IPS DF 4.7 (cell line): ENCODE results near the gene NELFE.
"Not testable (repeated sequence)": the region's sequence is repeated elsewhere in the genome, so short reads cannot be mapped to it uniquely, and the experiment has no call there.

Experiments used
- DNase-seq: peaks from one replicate; pipeline ENCODE4 v3.0.0-alpha.2; 2013; ENCODE audit warnings: low spot score; ENCODE audit errors: extremely low read depth

NELFE gene, protein sequence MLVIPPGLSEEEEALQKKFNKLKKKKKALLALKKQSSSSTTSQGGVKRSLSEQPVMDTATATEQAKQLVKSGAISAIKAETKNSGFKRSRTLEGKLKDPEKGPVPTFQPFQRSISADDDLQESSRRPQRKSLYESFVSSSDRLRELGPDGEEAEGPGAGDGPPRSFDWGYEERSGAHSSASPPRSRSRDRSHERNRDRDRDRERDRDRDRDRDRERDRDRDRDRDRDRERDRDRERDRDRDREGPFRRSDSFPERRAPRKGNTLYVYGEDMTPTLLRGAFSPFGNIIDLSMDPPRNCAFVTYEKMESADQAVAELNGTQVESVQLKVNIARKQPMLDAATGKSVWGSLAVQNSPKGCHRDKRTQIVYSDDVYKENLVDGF

DNA sequence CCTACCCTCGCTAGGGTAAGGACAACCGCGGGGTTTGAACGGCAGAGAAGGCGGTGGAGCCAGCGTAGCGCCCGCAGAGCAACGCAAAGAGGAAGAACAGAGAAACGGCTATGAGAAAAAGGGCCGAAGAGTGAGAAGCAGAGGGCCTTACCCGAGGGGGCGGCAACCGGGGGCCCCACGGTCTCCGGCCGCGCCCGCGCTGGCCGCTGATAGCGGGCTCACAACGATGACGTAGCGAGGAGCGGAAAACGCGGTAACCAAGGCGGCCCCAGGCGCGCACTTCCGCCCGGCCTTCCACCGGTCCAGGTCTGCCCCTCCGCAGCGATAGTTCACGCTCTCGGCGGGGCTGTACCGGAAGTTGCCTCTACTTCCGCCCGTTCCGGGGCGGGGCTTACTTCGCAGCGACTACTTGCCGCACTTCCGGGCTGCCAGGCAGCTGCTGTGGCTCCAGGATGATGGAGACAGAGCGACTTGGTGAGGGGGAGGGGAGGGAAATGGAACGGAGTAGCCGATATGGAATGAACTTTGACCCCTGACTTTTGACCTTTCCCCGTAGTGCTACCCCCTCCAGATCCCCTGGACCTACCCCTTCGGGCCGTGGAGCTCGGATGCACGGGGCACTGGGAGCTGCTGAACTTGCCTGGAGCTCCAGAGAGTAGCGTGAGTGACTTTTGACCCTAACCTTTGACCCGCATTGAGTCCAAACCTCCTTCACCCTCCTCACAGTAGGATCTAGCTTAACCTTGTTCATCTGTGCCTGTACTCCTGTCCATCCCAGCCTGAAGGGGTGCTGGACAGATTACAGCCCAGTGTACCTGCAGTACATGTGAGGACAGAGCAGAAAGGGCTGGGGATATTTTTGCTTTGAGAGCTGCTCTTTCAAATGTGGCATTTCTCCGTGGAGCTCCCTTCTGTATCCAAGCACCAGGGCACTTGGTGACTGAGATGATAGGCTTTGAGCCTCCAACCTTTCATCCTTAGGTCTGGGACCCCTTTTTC is at the start of gene NELFE, which contains the start of gene SKIC2:
Gene NELFE (minus strand): TSS at position 231 of the 999 bp plus-strand sequence. CDS start 525 bp downstream, outside the sequence.
Gene SKIC2 (plus strand): TSS at position 435 of the 999 bp plus-strand sequence. CDS start 18 bp downstream, at position 453.
- DNase-seq = peak; percentile 91

DNA sequence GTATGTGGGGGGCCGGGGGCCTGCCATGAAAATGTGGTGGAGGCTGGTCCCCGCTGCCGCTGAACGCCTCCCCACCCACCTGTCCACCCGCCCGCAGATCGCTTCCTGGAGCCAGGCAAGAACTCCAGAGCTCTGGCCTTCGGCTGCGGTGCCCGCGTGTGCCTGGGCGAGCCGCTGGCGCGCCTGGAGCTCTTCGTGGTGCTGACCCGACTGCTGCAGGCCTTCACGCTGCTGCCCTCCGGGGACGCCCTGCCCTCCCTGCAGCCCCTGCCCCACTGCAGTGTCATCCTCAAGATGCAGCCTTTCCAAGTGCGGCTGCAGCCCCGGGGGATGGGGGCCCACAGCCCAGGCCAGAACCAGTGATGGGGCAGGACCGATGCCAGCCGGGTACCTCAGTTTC is 49.3 kb upstream of the NELFE start:
- DNase-seq = not testable (repeated sequence)

DNA sequence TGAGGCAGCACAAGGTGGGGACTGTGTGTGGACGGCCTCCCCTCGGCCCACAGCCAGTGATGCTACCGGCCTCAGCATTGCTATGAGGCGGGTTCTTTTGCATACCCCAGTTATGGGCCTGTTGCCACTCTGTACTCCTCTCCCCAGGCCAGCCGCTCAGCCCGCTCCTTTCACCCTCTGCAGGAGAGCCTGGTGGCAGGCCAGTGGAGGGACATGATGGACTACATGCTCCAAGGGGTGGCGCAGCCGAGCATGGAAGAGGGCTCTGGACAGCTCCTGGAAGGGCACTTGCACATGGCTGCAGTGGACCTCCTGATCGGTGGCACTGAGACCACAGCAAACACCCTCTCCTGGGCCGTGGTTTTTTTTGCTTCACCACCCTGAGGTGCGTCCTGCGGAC is 48.3 kb upstream of the NELFE start:
- not testable (repeated sequence) for DNase-seq

DNA sequence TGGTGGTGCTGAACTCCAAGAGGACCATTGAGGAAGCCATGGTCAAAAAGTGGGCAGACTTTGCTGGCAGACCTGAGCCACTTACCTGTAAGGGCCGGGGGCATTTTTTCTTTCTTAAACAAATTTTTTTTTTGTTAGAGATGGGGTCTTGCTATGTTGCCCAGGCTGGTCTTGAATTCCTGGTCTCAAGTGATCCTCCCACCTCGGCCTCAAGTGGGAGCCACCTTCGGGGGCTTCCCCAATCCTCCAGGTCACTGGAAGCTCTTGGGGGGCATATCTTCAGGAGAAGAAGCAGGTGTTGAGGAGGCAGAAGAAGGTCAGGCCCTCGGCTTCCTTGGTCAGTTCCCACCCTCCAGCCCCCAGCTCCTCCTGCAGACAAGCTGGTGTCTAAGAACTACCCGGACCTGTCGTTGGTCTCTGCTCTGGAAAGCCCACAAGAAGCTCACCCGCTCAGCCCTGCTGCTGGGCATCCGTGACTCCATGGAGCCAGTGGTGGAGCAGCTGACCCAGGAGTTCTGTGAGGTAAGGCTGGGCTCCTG is 47.3 kb upstream of the NELFE start:
- not testable (repeated sequence) for DNase-seq

DNA sequence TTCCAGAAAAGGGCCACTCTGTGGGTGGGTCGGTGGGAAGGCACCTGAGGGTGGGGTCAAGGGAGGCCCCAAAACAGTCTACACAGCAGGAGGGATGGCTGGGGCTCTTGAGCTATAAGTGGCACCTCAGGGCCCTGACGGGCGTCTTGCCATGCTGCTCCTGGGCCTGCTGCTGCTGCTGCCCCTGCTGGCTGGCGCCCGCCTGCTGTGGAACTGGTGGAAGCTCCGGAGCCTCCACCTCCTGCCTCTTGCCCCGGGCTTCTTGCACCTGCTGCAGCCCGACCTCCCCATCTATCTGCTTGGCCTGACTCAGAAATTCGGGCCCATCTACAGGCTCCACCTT is 46.7 kb upstream of the NELFE start:
- DNase-seq = not testable (repeated sequence)

DNA sequence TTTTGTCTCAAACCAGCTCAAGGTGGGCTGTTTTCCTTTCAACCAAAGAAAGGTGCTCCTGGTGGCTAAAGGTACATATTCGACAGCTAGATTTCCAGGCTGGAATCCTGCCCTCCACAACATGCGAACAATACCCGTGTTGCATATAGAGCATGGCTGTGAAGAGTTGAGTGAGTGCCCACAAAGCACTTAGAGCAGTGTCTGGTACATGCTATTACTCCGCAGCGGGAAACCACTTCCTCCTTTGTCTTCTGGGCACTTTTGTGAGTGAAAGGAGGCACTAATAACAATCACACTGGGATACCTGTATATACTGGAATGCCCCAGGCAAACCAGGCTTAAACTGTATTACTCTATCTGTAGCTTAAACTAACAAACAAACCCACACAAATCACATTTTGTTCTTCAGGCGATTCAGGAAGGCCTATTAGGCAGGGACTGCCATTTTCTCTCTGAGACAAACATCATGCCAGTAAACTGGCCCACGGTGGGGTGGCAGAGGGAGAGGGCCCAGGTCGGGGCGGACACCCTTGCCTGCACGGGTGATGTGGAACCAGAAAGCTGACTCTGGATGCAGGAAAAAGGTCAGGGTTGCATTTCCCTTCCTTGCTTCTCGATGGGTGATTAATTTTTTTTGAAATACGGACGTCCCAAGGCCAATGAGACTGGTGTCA is 46.2 kb upstream of the NELFE start:
- DNase-seq = not testable (repeated sequence)

DNA sequence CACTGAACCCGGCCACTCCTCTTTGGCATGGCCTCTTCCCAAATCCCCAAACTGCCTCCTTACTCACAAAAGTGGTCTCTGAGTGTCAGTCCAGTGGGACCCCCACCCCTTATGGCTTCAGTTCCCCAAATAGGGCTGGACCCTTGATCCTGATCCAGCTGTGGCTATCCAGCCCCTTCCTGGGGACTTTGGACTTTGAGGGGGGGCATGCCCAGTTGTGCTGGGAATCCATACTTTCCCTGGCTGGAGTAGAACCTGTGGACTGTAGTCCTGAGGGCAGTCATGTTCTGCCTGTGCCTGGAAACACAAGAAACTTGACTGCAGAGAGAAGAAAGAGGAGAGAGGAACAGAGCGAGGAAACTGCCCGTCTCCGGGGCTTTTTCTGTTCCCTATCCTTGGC is 45.6 kb upstream of the NELFE start:
- DNase-seq = not testable (repeated sequence)

DNA sequence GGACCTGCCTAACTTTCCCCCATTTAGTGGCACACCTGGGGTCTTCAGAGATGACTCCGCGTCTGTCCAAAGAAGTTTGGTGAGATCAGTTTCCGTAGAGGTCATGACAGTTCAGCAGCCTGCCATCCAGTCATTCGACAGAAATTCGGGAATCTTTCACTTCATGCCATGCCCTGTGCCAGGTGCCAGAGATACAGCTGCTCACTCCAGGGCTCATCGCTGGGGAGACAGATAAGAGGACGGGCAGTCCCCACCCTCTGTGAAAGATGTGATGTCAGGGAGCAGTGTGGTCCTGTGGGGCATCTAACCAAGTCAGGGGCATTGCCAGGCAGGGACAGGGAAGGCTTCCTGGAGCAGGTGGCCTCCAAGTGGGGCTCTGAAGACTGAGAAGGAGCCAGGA is 44.5 kb upstream of the NELFE start:
- DNase-seq = not testable (repeated sequence)

DNA sequence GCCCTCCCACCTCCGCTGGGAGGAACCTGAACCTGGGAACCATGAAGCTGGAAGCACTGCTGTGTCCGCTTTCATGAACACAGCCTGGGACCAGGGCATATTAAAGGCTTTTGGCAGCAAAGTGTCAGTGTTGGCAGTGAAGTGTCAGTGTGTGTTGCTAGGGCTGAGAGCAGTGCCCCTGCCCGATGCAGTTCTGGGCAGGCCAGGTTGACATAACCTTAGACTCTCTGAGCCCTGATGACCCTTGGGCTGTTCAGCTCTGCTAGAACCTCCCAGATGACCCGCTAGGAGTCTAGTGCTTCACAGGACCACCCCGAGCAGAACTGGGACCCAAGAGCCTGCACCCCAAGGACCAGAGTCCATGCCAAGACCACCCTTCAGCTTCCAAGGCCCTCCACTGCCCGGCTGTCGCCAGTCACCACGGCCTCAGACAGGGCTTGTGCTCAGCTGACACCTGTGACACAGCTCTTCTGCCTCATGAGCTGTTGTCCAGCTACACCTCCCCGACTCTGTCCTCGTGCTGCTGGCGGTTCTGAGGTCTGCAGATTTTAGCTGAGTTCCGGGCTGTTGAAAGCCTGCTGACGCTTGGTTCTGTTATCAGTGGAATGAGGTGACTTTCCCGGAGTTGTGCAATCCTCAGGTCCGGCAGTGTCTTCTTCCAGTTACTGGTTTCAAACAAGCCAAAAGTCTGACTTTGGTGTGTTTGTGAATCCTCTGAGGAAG is 43.9 kb upstream of the NELFE start:
- not testable (repeated sequence) for DNase-seq

DNA sequence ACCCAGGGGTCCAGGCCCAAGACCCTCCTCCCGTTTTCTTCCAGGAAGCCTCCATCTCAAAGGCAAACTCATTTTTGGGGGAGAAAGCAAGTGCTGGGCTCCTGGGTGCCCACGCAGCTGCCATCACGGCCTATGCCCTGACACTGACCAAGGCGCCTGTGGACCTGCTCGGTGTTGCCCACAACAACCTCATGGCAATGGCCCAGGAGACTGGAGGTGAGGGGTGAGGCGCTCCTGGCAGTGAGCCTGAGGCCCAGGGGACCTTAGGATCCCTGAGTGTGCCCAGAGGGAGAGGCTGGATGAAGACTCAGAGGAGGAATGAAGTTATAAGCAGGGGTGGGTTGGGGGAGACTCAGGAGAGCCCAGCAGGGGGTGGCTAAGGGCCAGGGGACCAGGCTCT is 37.6 kb upstream of the NELFE start:
- not testable (repeated sequence) for DNase-seq

DNA sequence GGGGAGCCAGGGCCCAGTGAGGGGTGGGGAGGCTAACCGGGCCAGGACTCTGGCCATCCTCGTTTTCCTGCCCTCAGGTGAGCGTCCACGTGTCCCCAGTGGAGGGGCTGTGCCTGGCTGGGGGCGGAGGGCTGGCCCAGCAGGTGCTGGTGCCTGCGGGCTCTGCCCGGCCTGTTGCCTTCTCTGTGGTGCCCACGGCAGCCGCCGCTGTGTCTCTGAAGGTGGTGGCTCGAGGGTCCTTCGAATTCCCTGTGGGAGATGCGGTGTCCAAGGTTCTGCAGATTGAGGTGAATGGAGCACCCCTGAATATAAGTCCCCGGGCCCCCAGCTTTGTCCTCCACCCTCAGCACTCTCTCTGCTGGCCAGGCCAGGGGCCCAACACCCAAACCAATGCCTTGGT is 35.6 kb upstream of the NELFE start:
- not testable (repeated sequence) for DNase-seq

DNA sequence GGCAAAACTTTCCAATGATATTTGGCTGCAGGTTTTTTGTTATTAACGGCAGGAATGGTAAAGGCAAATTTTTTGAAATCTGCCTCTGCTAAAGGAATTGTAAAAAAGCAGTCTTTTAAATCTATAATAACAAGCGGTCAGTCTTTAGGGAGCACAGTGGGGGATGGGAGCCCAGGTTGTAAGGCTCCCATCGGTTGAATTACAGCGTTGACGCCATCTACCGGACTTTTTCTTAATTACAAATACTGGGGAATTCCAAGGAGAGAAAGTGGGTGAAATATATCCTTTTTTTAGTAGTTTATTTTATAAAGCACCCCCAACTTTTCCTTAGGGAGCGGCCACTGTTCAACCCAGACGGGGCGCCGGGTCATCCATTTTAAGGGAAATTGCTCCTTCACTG is 30.6 kb upstream of the NELFE start:
- DNase-seq = not testable (repeated sequence)

DNA sequence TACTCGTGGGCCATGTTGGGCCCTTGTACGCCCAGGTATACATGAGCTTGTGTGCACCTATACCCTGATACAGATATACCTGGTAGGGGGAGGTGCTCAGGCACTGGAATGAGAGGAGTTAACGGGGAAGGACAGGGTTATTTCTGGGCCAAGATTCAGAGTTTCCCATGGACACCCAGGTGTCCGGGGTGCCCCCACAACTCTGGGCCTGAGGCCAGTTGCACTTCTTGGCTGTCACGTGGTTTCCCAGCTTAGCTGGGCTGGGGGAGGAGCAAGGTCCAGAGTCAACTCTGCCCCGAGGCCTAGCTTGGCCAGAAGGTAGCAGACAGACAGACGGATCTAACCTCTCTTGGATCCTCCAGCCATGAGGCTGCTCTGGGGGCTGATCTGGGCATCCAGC is 23.0 kb upstream of the NELFE start, which contains the start of gene C4A:
Gene C4A (plus strand): TSS at position 314 of the 400 bp plus-strand sequence. CDS start 51 bp downstream, at position 365.
- not testable (repeated sequence) for DNase-seq

DNA sequence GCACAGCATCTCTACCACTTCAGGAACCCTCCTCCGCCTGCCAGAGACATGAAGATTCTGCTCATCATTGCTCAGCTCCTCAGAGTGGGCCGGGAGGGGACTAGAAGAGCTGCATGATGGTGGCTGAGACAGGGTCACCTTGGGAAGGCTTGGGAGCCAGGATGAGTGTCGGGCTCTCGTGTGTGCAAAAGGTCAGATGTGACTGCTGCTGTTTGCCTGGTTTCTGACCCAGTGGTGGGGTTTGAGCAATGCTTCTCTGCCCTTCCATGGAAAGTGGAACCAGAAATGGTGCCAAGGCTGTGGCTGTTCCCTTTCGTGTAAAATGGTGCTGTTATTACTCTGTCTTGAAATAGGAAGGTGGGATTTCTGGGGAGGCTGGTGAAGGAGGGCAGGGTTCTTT is 22.2 kb upstream of the NELFE start:
- not testable (repeated sequence) for DNase-seq

DNA sequence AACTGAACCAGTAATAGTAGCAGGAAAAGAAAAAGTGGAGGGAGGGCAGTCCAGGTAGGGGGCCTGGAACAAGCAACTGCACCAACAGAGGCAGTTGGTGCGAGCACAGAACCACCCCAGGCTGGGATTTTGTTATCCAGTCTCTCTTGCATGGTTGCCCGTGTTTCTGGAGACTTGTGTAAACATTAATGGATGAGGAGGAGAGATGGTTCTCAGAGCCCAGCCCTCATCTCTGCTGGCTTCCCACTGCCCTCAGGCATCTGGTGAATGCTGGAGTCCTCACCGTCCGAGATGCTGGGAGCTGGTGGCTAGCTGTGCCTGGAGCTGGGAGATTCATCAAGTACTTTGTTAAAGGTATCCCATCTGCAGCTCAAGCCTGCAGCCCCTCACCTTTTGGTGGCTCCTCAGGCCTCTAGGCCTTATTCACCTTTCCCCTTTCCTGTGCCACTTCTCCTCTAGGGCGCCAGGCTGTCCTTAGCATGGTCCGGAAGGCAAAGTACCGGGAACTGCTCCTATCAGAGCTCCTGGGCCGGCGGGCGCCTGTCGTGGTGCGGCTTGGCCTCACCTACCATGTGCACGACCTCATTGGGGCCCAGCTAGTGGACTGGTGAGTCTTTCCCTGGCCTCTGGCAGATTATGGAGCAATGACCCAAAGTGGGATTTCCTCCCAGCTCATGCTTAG is 21.6 kb upstream of the NELFE start:
- not testable (repeated sequence) for DNase-seq

DNA sequence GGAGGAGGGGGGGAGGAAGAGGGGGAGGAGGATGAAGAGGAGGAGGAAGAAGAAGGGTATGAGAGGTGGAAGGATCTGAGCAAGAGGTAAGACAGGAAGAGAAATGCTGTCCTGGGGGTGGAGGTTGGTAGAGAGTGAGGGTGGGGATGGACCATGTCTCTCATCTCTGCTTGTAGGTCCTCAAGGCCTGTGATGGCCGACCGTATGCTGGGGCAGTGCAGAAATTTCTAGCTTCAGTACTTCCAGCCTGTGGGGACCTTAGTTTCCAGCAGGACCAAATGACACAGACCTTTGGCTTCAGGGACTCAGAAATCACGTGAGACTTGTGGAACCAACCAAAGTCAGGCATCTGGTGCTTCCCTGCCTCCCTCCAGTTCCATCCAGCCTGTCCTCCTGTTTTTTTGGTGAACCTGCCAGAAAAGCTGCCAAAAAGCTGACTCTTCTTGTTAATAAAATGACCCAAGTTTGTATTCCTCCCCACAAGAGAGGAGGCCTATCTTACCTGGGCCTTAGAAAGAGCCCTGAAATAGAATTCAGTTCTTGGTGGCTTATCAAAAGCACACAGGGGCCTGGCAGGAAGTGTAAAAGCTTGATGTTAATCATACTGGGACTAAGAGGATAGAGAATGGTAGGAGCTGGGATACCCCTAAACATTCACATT is 20.6 kb upstream of the NELFE start:
- DNase-seq = no peak

DNA sequence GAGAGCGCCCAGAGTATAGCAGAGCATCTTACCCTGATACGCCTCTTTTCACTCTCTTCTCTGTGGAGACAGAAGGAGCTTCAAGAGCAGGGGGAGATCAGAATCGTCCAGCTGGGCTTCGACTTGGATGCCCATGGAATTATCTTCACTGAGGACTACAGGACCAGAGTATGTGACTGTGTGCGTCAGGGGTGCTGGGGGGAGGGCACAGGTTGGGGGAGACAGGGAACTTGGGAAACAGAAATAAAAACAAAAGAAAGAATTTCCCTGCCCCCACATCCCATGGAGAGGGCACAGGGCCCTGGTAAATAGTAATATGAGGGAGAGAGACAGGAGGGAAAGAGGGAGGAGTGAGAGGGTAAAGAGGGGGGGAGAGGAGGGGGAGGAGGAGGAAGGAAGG is 20.1 kb upstream of the NELFE start:
- DNase-seq = no peak

DNA sequence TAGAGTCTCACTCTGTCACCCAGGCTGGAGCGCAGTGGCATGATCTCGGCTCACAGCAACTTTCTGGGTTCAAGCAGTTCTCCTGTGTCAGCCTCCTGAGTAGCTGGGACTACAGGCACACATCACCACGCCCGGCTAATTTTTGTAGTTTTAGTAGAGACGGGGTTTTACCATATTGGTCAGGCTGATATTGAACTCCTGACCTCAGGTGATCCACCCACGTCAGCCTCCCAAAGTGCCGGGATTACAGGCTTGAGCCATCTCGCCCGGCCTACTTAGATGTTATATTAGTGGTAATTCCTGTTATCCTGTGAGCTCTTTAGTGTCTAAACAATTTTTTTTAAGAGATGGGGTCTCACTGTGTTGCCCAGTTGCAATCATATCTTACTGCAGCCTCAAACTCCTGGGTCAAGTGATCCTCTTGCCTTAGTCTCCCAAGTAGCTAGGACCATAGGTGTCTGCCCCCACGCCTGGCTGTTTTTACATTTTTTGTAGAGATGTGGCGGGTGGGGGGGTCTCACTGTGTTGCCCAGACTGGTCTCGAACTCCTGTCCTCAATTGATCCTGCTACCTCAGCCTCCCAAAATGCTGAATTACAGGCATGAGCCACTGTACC is 19.2 kb upstream of the NELFE start:
- no peak for DNase-seq

DNA sequence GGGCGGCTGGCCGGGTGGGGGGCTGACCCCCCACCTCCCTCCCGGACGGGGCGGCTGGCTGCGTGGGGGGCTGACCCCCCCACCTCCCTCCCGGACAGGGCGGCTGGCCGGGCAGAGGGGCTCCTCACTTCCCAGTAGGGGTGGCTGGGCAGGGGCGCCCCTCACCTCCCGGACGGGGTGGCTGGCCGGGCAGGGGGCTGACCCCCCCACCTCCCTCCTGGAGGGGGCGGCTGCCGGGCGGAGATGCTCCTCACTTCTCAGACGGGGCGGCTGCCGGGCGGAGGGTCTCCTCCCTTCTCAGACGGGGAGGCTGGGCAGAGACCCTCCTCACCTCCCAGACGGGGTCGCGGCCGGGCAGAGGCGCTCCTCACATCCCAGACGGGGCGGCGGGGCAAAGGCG is 17.3 kb upstream of the NELFE start:
- DNase-seq = not testable (repeated sequence)
